Stimulated activated memory B cell treated with anti-CD40 and anti-IgM and Interleukin-4, amounts not matched to agents 10 μg/mL and 1 μg/mL and 100 μg/mL, for 72 hours (primary cell): ENCODE results near the gene CTIF.
A peak's percentile ranks its signal among the peaks of the same experiment; 100 is the strongest.

Experiments
- ATAC-seq: fragments of 150-1000 bp; cut with Tn5 transposase; 2 replicates; pipeline ENCODE4 v1.10.0; 2021
- H3K27ac Mint-ChIP-seq: one replicate; pipeline ENCODE4 v1.8.0; 2022; ENCODE audit warnings: mild to moderate bottlenecking, mixed read lengths
- H3K27me3 Mint-ChIP-seq: one replicate; pipeline ENCODE4 v1.8.0; 2022; ENCODE audit warnings: mixed read lengths
- H3K36me3 Mint-ChIP-seq: one replicate; pipeline ENCODE4 v1.8.0; 2022; ENCODE audit warnings: mixed read lengths
- H3K4me1 Mint-ChIP-seq: one replicate; pipeline ENCODE4 v1.8.0; 2022; ENCODE audit warnings: mixed read lengths
- H3K4me3 Mint-ChIP-seq: one replicate; pipeline ENCODE4 v1.8.0; 2022; ENCODE audit warnings: mild to moderate bottlenecking, moderate library complexity, mixed read lengths
- H3K9me3 Mint-ChIP-seq: one replicate; pipeline ENCODE4 v1.8.0; 2022; ENCODE audit warnings: mixed read lengths

The CTIF gene

GRCh38 chr18:48730010-48730409 is 191.2 kb downstream of the CTIF start:
- no peak overlapping the region for H3K4me3 Mint-ChIP-seq
- ATAC-seq = no peak
- no peaks in the 10 kb centered on the region for H3K9me3 Mint-ChIP-seq
- peaks cover 15% of the 10 kb centered on the region for H3K4me1 Mint-ChIP-seq
- peaks cover 5% of the 10 kb centered on the region for H3K36me3 Mint-ChIP-seq
- no peak overlapping the region for H3K27ac Mint-ChIP-seq
- H3K27me3 Mint-ChIP-seq = no peaks in the 10 kb centered on the region

DNA sequence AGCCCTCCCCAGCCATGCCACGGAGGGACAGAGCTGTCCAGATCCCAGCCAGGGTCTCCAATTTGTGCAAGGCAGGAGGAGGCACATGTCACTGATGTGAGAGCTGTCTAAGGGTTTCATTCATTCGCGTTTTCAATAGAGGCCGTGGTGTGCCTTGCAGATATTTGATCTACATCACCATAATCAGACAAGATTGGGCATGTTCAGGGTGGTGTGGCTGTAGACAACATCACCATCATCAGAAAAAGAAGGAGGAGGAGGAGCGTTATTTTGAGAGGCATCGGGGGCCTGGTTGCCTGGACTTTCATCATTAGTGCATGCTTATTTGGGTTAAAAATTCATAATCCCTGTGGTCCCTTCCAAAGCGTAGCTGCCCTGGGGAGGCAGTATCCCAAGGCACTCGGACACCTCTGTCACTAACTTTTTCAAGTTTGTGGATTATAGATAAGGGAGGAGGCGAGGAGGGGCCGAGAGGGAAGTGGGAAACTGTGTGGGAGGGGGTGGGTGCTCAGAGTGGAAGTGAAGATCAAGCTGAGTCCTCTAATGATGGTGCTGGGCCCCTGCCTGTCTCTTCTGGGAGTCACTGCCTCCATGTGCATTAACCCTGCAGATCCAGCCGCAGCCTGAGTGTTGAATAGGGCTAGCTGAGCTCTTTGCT is 194.1 kb downstream of the CTIF start:
- Mint-ChIP-seq H3K4me1 (peaks cover 21% of the 10 kb centered on the region), H3K36me3 (peaks cover 5% of the 10 kb centered on the region), H3K9me3 (no peaks in the 10 kb centered on the region), H3K27me3 (no peaks in the 10 kb centered on the region), H3K27ac (no peak overlapping the region), H3K4me3 (no peak overlapping the region)
- ATAC-seq = peak; percentile 78

DNA sequence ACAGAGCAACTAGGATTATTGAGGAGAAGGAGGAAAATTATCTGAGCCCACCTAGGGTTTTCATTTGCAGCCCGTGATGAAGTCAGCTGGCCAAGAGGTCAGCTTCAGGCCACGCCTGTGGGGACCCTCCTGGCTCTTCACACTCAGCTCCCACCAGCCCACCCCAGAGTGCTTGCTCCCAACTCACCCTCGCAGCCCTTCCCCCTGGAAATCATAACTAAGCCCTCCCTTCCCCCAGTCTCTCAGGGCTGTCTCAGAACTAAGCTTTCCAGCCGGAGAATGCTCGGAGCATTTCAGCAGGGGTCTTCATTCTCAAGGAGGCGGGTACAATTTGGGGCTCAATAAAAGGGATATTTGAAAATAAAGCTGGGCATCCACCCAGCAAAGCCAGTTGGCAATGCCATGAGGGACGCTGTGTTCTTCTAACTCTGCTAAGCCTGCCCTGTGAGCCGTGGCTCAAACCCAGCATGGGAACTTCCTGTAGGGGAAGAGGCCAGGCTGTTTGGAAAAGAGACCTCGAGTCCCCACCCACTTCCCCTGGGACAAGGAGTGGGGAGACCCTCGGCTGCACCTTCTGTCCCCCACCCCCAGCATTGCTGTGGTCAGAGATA is 194.9 kb downstream of the CTIF start:
- Mint-ChIP-seq H3K4me1 (peaks cover 21% of the 10 kb centered on the region), H3K27ac (no peak overlapping the region)
- no peak for ATAC-seq

GRCh38 chr18:48734460-48734859 is 195.6 kb downstream of the CTIF start:
- no peaks in the 10 kb centered on the region for H3K27me3 Mint-ChIP-seq
- no peak overlapping the region for H3K4me3 Mint-ChIP-seq
- peaks cover 21% of the 10 kb centered on the region for H3K4me1 Mint-ChIP-seq
- no peaks in the 10 kb centered on the region for H3K9me3 Mint-ChIP-seq
- H3K27ac Mint-ChIP-seq = no peak overlapping the region
- no peaks in the 10 kb centered on the region for H3K36me3 Mint-ChIP-seq
- no peak for ATAC-seq

More for the DNA sequence above, 194.9 kb downstream of the CTIF start:
- Mint-ChIP-seq H3K27me3 (no peaks in the 10 kb centered on the region), H3K4me3 (no peak overlapping the region), H3K36me3 (no peaks in the 10 kb centered on the region), H3K9me3 (no peaks in the 10 kb centered on the region)

- Mint-ChIP-seq H3K9me3 (no peaks in the 10 kb centered on the region), H3K36me3 (no peaks in the 10 kb centered on the region), H3K4me3 (no peak overlapping the region), H3K4me1 (peaks cover 21% of the 10 kb centered on the region), H3K27ac (no peak overlapping the region), H3K27me3 (no peaks in the 10 kb centered on the region)
- ATAC-seq = no peak
Observed at GRCh38 chr18:48735080-48735676, 196.3 kb downstream of the CTIF start.

DNA sequence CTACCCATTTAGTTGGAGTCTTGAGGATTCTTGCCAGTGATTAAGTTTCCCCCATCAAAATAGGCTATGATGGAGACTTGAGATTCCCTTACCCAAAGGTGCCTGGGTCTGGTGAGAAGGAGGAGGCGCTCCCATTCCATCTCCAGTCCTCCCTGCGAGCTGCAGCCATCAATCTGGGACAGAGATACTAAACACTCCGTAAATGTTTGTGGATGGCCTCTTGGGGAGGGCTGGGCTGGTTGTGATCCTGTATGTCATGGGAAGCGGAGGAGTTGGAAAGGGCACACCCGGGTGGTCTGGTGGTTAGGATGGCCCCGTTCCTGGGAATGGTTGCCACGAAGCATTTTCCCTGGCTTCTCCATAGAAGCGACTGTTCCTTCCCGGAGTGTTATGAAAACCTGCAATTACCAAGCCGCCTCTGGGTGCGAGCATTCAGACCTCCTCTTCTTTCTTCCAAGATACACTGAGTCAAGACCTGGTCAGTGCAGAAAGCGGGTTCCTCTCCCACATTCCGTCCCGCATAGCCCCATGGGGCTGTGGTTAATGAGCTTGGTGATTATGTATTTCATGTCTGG is 196.9 kb downstream of the CTIF start:
- Mint-ChIP-seq H3K4me3 (no peak overlapping the region), H3K9me3 (no peaks in the 10 kb centered on the region), H3K4me1 (peaks cover 21% of the 10 kb centered on the region), H3K27ac (no peak overlapping the region), H3K36me3 (no peaks in the 10 kb centered on the region), H3K27me3 (no peaks in the 10 kb centered on the region)
- no peak for ATAC-seq

DNA sequence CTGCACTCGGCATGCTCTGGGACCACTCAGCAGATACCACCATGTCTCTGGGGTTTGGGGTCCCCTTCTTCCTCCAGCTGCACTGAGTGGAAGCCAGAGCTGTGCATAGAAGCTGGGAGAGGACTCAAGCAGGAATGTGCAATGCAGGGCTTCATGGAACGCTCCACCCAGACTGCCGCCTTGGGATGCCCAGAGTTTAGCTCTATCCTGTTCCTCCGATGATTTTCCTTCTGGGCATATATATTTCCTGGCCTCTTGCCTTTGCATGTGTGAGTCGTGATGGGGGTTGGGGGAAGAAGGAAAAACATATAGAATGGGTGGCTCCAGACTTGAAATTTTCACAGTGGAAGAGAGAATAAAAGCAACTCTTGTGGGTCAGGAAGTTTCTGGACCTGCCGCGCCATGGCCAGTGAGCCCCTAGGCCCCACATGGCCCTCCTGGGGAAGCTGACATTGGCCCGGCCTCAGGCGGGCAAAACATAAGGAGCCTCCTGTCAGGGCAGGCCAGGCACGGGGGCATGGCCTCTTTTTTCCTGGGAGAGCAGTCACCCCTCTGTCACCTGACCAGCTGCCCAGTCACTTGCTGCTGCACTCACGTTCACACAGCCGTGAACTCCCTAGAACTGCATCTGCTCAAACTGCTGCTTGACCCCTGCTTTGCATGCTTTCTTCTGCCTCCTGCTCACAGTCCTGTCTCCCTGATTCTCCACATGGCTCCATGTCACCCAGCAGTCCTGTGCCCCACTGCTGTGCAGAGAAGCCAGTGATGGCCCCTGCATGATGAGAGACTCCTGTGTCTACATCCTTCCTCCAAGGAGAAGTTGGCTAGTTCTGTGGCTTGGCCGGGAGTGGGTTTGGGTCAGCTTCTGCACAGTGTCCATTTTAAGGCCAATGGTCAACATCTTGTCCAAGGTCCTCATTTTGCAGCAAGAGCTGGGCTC is 197.8 kb downstream of the CTIF start:
- no peak for ATAC-seq
- Mint-ChIP-seq H3K36me3 (no peaks in the 10 kb centered on the region), H3K27ac (no peak overlapping the region), H3K4me1 (peaks cover 21% of the 10 kb centered on the region), H3K4me3 (no peak overlapping the region), H3K27me3 (no peaks in the 10 kb centered on the region), H3K9me3 (no peaks in the 10 kb centered on the region)

DNA sequence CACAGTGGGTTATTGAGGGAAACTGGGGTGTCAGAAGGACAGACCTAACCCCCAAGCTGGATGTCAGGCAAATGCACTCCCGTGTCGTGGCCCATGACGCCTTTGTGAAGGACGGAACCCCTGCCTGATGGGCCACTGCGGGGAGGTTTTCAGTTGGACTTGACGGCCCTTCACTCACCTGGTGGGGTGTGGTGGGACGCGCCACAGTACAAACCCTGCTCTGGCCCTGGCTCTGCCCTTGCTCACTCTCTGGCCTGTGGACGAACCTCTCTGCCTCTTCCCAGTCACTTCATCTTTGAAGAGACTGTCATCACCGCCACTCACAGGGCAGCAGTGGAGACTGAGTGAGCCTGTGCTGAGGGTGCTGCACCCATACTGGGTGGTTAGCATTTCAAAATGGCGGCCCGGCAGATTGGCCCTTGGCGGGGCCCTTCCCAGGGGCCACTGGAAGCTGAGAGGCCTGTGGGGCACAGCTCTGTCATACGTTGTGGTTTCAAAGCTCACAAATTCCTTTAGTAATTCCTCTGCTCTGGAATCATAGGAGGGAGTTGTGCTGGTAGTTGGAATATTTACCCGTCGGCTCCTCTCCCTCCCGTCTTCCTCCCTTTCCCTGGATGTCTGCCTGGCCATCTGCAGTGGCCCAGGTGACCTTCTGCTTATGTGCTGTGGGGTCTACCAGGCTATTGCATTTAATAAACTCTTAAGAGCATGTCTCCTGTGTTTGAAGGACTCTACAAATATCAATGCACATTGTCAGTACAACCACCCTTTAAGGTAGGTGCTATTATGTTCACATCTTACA is 200.6 kb downstream of the CTIF start:
- Mint-ChIP-seq H3K36me3 (no peaks in the 10 kb centered on the region), H3K4me1 (peaks cover 9% of the 10 kb centered on the region), H3K27me3 (no peaks in the 10 kb centered on the region), H3K4me3 (no peak overlapping the region), H3K9me3 (no peaks in the 10 kb centered on the region), H3K27ac (no peak overlapping the region)
- no peak for ATAC-seq

GRCh38 chr18:48740068-48740440 is 201.2 kb downstream of the CTIF start:
- no peaks in the 10 kb centered on the region for H3K36me3 Mint-ChIP-seq
- no peak overlapping the region for H3K4me3 Mint-ChIP-seq
- no peaks in the 10 kb centered on the region for H3K27me3 Mint-ChIP-seq
- H3K27ac Mint-ChIP-seq = no peak overlapping the region
- H3K9me3 Mint-ChIP-seq = no peaks in the 10 kb centered on the region
- ATAC-seq = no peak
- peaks cover 6% of the 10 kb centered on the region for H3K4me1 Mint-ChIP-seq

DNA sequence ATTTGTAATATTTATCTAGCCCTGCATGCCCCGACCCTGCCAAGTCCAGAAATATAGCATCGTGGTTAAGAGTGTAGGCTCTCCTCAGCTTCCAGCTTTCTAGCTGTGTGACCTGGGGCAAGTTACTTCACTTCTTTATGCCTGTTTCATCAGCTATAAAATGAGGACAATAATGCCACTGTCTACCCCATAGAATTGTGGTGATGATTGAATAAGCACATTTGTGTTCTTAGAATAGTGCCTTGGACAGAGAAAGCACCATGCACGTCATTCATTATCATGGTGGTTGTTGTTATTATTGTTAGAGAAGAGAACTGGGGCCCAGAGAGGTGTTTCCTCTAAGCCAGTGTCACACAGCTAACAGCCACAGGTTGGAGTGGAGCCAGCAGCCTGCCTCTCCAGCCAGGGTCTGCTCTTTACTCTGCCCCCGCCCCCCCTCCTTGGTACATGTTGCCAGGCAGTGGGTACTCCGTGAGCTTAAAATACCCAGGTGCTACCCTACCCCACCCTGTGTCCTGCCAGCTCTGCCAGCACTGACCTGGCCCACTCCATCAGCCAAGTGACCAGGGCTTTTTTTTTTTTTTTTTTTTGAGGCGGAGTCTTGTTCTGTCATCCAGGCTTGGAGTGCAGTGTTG is 202.1 kb downstream of the CTIF start:
- H3K9me3 Mint-ChIP-seq = no peaks in the 10 kb centered on the region
- no peaks in the 10 kb centered on the region for H3K4me1 Mint-ChIP-seq
- H3K36me3 Mint-ChIP-seq = no peaks in the 10 kb centered on the region
- no peaks in the 10 kb centered on the region for H3K27me3 Mint-ChIP-seq
- no peak overlapping the region for H3K27ac Mint-ChIP-seq
- no peak overlapping the region for H3K4me3 Mint-ChIP-seq
- ATAC-seq = no peak

- Mint-ChIP-seq H3K27me3 (no peaks in the 10 kb centered on the region), H3K27ac (no peak overlapping the region), H3K4me1 (no peaks in the 10 kb centered on the region), H3K4me3 (no peak overlapping the region), H3K9me3 (no peaks in the 10 kb centered on the region), H3K36me3 (no peaks in the 10 kb centered on the region)
- ATAC-seq = no peak
Observed at GRCh38 chr18:48741866-48742265, 203.0 kb downstream of the CTIF start.

DNA sequence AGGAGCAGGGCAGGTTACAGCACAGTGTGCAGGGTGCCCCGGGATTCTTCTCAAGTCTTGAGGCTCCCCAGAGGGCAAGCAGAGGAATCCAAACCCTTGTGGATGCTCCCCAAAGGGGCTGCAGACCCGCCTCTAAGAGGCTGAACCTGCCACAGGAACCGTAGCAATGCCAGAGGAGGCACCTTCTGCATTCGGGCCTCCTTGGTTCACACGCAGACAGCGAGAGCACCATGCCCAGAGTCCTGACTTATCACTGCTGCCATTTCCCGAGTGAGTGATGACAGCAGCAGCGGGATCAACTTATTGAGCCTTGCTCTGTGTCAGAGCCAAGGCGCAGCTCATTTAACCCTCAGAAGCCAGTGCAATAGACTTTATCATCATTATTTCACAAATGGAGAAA is 203.5 kb downstream of the CTIF start:
- Mint-ChIP-seq H3K4me1 (no peaks in the 10 kb centered on the region), H3K4me3 (no peak overlapping the region), H3K9me3 (no peaks in the 10 kb centered on the region), H3K27ac (no peak overlapping the region), H3K36me3 (no peaks in the 10 kb centered on the region), H3K27me3 (no peaks in the 10 kb centered on the region)
- no peak for ATAC-seq

DNA sequence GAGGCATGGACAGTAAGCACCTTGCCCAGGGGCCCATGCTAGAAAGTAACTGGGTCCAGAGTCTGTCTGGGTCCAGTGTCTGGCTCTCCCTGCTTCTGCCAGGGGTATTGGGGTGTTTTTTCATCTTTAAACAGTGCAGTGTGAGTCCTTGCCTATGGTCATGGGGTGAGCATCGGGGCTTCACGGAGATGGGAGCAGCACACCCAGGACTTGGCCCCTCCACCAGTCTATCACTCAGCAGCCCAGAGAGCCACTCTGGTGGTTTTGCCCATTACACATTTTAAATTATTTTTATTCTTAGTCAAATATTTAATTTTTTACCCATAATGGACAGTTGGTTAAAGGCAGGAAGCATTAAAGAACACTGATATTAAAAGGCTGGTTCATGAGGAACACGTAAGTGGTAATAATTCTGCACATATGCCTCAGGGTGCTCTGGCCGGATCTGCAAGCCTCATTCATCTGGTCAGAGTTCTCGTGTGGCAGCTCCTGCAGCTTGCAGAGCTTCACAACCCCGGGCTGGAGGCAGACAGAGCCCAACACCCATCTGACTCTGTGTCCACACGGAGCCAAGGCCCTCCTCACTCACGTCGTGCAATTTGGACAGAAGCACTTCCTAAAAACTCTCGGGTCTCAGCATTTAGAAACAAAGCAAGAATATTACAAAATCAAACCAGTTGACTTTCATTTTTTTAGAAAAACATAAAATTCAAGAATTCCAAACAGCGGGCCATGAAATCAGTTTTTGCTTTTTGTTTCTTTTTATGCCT is 204.1 kb downstream of the CTIF start:
- H3K36me3 Mint-ChIP-seq = no peaks in the 10 kb centered on the region
- no peak overlapping the region for H3K4me3 Mint-ChIP-seq
- no peak for ATAC-seq
- no peaks in the 10 kb centered on the region for H3K4me1 Mint-ChIP-seq
- H3K9me3 Mint-ChIP-seq = no peaks in the 10 kb centered on the region
- no peaks in the 10 kb centered on the region for H3K27me3 Mint-ChIP-seq
- no peak overlapping the region for H3K27ac Mint-ChIP-seq
